Measurements from ENCODE around the gene SNTA1.

Gene SNTA1

DNA sequence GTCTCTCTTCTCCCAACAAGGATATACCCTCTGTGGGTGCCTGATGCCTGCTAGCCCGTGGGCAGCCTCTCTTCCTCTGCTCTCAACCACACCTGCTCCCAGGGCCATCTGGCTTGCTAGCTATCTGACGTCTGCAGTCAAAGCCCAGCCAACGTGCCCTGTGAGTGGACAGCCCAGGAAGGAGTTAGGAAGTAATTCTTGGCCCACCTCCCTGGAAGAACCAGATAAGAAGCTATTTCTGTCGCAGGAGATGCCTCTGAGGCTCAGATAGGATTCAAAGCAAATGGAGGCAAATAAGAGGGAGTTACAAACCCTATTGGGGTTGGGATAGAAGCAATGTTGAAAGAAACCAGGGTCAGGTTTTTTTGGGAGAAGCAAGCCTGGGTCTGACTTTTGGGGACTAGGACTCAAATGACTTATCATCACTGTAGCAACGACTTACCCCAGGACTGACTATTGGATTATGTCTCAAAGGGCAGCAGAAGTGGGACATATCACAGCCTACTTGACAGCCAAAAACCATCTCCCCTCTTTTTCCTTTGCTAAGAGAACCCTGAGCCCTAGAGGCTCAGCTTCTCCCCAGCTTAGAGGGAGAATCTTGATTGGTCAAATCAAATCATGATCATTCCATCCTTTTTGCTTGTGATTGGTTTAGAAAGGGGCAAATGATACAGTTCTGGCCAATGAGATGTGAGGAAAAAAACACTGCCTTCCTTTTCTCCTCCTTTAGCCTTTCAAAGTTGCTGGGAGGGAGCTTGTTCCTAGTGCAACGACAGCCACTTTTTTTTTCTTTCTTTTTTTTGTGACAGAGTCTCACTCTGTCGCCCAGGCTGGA is 24.2 kb downstream of the SNTA1 start:
- no peak overlapping the region for H3K4me3 ChIP-seq (ENCODE audit: control insufficient read depth, low read depth, low read length)
- TF ChIP-seq, protein P1, sequence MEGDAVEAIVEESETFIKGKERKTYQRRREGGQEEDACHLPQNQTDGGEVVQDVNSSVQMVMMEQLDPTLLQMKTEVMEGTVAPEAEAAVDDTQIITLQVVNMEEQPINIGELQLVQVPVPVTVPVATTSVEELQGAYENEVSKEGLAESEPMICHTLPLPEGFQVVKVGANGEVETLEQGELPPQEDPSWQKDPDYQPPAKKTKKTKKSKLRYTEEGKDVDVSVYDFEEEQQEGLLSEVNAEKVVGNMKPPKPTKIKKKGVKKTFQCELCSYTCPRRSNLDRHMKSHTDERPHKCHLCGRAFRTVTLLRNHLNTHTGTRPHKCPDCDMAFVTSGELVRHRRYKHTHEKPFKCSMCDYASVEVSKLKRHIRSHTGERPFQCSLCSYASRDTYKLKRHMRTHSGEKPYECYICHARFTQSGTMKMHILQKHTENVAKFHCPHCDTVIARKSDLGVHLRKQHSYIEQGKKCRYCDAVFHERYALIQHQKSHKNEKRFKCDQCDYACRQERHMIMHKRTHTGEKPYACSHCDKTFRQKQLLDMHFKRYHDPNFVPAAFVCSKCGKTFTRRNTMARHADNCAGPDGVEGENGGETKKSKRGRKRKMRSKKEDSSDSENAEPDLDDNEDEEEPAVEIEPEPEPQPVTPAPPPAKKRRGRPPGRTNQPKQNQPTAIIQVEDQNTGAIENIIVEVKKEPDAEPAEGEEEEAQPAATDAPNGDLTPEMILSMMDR (IDR thresholded peaks at IDR 0.05; ENCODE audit: control insufficient read depth, insufficient read depth, low read depth, low read length, missing control alignments), result no peak
- DNase-seq (ENCODE audit: low read depth), result no peak

DNA sequence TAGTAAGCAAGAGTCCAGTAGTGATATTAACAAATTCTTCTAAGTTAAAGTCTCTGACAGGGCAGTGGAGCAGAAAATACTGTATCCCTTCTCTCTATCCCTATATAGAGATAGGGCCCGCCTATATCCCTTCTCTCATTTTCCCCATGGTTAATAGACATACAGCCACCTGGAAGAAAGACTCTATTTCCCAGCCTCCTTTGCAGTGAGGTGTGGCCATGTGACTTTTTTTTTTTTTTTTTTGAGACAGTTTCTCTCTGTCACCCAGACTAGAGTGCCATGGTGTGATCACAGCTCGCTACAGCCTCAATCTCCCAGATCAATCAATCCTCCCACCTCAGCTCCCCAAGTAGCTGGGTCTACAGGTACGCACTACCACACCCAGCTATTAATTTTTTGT is 25.5 kb downstream of the SNTA1 start:
- H3K4me3 ChIP-seq (ENCODE audit: control insufficient read depth, low read depth, low read length), result no peak overlapping the region
- TF ChIP-seq, protein P1 (IDR thresholded peaks at IDR 0.05; ENCODE audit: control insufficient read depth, insufficient read depth, low read depth, low read length, missing control alignments), result no peak
- DNase-seq (ENCODE audit: low read depth), result no peak

DNA sequence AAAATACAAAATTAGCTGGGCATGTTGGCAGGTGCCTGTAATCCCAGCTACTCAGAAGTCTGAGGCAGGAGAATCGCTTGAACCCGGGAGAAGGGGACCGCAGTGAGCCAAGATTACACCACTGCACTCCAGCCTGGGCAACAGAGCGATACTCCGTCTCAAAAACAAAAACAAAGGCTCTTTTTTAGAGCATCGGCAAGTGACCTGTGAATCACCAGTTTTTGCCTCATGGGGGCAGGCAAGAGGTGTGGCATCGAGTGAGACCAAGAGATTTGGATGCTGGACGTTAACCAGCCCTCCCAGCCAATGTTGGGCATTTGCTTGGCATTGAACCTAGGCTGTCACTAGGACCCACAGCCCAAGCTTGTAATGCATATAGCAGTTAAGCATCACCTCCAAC is 27.6 kb downstream of the SNTA1 start:
- no peak for DNase-seq (ENCODE audit: low read depth)
- no peak overlapping the region for H3K4me3 ChIP-seq (ENCODE audit: control insufficient read depth, low read depth, low read length)
- TF ChIP-seq, protein P1 (IDR thresholded peaks at IDR 0.05; ENCODE audit: control insufficient read depth, insufficient read depth, low read depth, low read length, missing control alignments), result peak; percentile 64

DNA sequence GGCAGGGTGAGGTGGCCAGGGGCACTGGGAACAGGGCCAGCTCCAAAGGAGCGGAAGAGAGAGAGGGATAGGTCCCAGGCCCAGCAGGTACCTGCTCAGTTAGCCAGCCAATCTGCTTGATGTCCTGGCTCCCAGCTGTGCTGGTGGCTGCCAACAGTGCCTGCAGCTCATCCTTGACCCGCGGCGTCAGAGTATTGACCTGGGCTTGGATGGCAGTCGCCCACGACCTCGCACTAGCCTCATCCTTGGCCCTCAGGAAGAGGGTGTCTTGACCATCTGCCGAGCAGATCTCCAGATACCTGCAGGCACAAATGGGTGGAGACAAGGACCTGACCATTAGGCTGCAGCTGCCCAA is 31.1 kb downstream of the SNTA1 start:
- DNase-seq (ENCODE audit: low read depth), result no peak
- TF ChIP-seq, protein P1 (IDR thresholded peaks at IDR 0.05; ENCODE audit: control insufficient read depth, insufficient read depth, low read depth, low read length, missing control alignments), result no peak
- H3K4me3 ChIP-seq (ENCODE audit: control insufficient read depth, low read depth, low read length), result no peak overlapping the region

DNA sequence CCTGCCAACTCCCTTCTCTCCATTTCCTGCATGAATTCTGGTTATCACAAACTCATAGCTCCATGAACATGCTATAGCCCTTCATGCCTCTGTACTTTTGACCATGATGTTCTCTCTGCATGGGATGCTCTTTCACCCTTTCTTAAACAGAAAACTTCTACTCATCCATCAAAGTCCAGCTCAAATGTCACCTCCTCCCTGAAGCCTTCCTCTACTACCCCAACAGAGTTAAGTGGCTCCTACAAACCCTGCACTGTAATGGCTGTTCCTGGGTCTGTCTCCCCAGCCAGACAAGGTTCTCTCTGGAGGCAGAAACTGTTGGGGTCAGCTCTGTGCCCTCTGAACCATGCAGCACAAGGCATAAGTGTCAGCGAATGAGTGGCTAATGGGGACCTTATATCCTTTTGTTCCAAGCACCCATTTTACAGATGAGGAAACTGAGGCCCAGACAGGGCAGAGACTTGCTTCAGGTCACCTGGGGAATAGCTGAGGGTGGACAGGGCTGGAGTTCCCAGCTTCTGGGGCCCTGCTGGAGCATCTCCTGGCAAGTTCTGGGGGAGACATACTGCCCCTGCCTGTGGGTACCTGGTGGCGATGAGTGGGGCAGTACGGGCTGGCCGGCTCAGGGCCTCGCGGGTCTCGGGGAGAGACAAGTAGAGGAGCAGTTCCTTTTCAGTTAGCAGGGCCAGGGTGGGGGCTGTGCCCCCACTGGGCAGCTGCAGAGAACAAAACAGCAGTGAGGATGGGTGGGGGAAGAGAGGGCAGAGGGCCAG is 31.7 kb downstream of the SNTA1 start:
- no peak for DNase-seq (ENCODE audit: low read depth)
- no peak overlapping the region for H3K4me3 ChIP-seq (ENCODE audit: control insufficient read depth, low read depth, low read length)
- TF ChIP-seq, protein P1 (IDR thresholded peaks at IDR 0.05; ENCODE audit: control insufficient read depth, insufficient read depth, low read depth, low read length, missing control alignments), result no peak

DNA sequence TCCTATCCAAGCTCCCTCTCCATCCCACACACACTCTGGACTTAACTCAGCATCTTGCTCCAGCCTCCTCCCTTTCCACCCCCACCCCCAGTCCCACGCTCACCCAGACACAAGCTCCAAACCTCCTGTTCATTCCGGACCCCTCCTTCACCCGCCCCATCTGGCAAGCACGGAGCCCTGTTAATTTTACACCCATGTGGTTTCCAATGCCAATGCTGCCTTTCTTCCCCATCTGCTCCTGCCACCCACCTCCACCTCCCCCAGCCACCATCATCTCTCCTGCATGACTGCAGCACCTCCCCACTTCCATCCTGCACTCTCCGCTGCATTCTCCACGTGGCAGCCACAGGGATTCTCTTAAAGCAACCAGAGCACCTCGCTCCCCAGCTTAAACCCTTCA is 32.3 kb downstream of the SNTA1 start:
- TF ChIP-seq, protein P1 (IDR thresholded peaks at IDR 0.05; ENCODE audit: control insufficient read depth, insufficient read depth, low read depth, low read length, missing control alignments), result no peak
- H3K4me3 ChIP-seq (ENCODE audit: control insufficient read depth, low read depth, low read length), result no peak overlapping the region
- no peak for DNase-seq (ENCODE audit: low read depth)
